KBM-7 (cell line): ENCODE data around the gene DKC1.

Experiments used
- DNase-seq: peaks from one replicate; pipeline ENCODE4 v3.0.0-alpha.2; 2015
- in situ Hi-C: fragments of 300-500 bp; cut with MboI; formaldehyde crosslinking; loops from 2 replicates; pipeline ENCODE4 v1.14.3; 2020; ENCODE audit warnings: low sequenced_read_pairs, low pct_unique_long_range_greater_than_20kb, mixed read lengths

DKC1 gene

DNA sequence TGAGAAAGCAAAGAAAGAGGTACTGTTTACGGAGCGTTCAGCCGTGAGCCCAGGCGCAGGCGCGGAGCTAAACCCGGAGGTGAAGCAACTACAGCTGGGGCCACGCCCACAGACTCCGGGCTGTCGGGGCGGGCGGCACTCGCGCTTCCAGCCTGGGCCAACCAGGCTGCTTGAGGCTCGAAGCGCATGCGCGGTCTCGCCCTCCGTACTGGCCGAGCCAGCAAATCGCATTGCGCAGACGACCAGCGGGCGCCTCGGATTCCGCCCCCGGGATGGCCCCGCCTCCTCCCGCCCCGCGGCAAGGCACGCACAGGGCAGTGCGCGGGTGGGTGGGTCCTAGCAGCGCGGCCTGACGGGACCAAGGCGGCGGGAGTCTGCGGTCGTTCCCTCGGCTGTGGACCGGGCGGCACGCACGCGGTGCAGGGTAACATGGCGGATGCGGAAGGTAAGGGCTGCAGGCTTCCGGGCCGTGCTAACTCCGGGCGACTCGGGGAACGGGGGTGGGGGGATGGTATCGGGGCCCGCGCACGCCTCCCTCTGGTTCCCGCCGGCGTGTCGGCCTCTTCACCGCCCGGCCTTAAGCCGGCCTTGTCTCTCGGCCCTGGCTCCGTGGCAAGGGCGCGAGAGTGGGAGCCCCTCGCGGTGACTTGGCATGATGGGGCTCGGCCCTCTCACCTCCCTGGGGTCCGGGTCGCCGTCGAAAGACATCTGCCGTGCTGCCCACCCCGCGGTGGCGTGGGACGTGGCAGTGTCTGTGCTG lies at the start of gene DKC1:
TSS of gene DKC1 (plus strand) at position 328 of the 760 bp plus-strand sequence. CDS start at position 430, 102 bp downstream.
- in situ Hi-C loops = no loop called here
- peak; percentile 99 for DNase-seq

DNA sequence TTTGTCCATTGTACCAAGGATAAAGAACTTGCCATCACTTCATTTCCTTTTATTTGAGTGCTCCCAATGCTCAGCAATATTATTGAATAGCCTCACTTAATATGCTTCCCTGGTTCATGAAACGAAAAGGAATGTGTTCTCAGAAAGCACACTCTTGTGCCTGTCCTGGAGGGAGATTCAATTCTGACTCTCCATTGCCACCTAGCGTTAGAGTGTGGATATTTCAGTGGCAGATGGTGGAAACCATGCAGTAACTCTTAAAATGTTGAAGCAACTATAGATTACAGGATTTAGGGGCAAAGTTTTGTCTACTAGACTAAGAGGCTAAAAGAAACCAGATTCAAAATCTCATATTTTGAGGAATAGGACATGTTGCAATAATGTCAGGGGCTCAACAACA lies 47.7 kb upstream of the DKC1 start:
- in situ Hi-C loops = no loop called here
- DNase-seq = peak; percentile 80

DNA sequence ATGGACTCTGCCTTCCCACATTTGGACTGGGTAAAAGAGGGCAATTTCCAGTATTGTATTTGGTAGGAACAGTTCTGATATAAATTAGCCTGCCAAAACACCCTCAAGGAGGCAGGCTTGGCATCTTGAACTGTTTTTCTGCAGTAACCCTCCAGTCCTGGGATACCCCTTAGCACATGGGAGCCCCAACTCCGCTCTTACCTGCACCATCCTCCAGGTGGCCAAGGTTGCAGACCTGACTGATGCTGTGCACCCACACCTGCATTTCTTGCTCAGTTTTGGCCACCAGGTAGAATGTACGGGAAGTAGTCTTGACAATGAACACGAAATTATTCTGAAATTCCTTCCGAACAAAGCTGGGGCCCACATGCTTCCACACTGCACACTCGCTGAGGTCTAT lies 46.8 kb upstream of the DKC1 start:
- in situ Hi-C loops = no loop called here
- DNase-seq = no peak

DNA sequence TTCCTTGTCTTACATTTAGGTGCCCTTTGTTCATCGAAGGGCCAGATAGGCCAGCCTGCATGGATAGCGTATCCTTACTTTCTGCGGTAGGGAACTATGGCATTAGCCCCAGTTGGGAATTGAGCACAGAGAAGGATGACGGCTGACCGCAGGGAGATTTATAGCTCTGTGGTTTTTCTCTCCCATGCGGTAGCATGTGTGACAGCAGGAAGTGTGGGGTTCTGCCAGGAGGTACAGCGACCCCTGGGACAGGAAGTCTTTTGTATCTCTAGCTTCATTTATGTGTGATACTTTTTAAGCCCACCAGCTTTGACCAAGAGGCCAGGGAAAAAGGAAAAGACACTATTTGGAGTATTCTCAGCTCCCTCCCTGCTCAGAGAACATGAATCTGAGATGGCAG lies 44.8 kb upstream of the DKC1 start:
- peak; percentile 95 for DNase-seq
- in situ Hi-C loops = no loop called here

DNA sequence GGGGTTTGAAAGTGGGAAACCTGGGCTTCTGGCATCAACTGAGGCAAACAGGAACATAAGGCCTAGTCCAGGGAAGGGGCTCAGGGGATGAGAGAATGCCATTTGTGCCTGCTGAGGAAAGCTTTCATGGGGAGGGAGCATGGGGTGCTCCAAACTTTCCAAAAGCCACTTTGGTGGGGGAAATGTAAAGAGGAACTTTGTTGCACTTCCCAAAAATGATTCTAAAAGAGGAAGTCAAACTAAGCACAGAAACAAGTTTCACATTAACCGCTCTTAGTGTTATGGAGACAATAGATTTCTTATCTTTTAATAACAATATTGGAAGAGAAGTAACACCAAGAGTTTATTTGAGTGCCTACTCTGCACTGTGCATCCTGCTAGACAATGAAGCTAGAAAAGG lies 44.0 kb upstream of the DKC1 start:
- peak; percentile 86 for DNase-seq
- in situ Hi-C loops = no loop called here

DNA sequence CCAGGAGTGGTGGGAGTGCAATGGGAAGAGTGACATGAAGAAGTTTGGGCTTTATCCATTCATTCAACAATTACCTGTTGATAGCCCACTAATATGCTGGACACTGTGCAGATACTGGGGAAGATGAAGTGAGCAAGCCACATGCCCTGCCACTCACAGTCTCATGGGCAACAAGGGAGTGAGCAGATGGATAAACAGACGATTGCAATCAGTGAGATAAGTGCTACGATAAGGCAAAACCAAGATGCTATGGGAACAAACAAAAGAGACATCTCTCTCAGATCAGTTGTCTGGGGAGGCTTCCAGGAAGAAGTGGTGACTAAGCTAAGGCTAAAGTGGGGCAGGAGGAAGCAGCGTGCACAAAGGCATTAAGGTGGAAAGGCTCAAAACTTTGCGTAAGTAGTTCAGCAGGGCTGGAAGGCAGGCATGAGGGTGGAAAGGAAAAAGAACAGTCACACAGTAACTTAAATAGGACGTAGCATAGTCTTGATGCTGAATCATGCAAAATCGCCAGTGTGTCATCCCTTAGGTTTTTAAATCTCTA lies 43.5 kb upstream of the DKC1 start:
- in situ Hi-C loops = no loop called here
- DNase-seq = peak; percentile 83

DNA sequence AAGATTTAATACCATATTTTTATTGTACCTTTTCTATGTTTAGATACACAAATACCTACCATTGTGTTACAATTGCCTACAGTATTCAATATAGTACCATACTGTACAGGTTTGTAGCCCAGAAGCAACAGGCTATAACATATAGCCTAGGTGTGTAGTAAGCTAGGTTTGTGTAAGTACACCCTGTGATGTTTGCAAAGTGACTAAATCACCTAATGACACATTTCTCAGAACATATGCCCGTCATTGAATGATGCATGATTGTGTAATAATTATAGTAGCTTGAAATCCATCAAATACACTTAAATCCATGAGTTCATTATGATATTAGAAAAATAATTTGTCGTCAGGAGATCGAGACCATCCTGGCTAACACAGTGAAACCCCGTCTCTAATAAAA lies 42.6 kb upstream of the DKC1 start:
- DNase-seq = no peak
- in situ Hi-C loops = no loop called here

DNA sequence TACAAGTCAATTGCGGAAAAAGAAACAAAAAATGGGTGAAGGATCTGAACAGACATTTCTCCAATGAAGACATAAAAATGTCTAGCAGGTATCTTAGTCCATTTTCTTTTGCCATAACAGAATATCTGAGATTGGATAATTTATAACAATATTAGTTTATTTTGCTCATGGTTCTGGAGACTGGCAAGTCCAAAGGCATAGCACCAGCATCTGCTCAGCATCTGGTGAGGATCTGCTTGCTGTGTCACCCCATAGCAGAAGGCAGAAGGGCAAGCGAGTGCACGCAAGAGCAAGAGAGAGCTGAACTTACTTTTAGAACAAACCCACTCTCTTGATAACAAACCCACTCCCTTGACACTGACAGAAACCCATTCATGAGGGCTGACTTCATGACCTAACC lies 41.5 kb upstream of the DKC1 start:
- in situ Hi-C loops = no loop called here
- DNase-seq = no peak

DNA sequence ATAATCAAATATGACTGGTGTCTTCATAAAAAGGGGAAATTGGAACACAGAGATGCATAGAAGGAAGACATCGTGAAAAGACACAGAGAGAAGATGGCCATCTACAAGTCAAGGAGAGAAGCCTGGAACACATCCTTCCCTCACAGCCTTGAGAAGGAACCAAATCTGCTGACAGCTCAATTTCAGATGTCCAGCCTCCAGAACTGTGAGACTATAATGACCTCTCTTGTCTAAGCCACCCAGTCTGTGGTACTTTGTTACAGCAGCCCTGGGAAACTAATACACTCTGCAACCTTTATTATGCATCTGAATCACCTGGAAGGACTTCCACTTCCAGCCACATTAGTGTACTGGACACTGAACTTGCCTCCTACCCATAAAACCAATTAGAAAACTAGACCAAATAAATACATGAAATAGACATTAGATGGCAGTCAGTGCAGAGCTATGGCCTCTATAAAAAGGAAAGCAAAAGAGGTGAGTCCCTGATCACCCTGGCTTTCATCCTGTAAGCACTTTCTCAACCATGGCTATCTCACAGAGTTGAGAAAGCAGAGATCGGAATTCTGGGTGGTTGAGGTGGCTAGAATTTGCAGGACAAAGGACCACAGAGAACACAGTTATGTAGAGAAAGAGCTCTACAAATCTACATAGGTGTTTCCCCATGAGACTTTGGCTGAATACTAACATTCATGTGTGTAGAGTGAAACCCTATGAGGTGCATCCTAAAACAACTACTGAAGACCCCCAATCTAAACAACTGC lies 37.5 kb upstream of the DKC1 start:
- DNase-seq = no peak
- in situ Hi-C loops = no loop called here

DNA sequence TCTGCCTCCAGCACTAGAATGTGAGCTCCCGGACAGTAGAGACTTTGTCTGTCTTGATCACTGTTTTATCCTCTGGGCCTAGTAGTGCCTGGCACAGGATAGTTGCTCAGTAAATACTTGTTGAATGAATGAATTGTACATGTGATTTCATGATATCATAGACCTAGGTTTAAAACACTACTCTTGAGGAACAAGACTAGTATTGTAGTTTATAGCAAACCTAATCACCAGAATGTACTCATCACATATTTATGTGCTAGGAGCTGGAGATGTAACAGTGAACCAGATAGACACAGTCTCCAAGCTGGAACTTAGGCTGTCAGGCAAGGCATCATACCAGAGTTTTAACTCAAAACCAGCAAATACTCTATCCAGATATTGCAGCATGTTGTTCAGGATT lies 35.2 kb upstream of the DKC1 start:
- in situ Hi-C loops = no loop called here
- DNase-seq = no peak

DNA sequence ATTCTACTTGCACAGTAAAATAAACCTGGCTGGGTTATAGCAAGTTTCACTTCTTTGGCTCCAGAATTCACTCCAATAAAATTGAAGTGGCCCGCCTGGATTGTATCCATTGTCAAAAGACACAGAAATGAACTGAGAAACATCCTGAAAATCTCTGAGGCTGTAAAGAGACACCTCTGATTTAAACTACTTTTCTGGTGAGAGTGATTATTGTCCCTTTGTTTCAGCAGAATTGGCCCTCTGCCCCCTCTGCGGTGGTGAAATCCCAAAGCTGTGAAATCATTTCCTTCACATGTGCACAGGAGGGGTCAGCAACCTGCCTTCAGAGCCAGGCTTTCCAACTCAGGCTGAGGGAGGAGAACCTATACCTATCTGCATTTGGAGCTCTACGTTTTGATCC lies 34.8 kb upstream of the DKC1 start:
- in situ Hi-C loops = no loop called here
- peak; percentile 35 for DNase-seq

DNA sequence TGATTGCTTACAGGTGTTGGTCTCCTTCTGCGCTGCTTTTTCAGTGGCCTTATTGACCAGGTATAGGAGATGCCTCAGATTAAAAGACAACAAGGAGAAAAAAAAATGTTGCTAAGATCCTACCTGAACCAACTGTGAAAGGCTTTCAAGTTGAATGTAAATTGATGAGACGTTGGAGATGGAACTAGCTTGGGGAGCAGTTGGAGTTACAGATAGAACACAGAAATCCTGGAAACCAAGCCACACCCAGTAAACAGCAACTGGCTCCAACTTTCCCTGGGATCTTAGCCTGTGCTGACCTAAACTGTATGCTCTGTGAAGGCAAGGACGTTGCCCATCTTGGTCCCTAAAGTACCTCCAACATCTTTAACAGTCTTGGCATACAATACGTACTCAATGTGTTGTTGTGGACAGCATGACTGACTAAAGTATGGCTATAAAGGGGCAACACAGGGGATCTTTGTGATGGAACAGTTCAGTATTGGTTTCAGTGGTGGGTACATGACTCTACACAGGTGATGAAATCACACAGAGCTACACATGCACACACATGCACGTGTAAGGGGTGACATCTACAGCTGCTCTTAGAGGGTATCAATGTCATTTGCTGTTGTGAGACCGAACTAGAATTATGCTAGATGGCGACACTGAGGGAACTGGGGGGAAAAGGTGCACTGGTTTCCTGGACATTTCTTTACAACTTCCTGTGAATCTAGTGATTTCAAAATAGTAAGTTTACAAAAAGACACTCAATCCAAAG lies 34.1 kb upstream of the DKC1 start:
- in situ Hi-C loops = no loop called here
- DNase-seq = no peak

DNA sequence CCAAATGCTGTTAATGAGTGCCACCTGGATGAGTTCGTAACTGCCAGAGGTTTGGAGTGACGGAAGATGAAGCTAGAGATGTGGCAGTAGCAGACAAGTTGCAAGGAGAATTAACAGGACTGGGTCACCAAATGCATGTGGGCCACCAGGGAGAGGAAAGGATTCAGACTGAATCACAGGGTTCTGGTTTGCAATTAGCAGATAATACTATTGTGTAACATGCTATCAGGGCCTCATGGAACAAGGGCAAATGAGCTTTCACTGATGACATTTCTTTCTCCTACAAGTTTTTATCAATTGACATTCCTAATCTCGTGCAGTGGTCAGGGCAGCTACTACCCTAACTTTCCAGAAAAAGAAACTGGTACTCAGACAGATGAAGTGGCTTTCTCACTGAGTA lies 33.2 kb upstream of the DKC1 start:
- no peak for DNase-seq
- in situ Hi-C loops = no loop called here

DNA sequence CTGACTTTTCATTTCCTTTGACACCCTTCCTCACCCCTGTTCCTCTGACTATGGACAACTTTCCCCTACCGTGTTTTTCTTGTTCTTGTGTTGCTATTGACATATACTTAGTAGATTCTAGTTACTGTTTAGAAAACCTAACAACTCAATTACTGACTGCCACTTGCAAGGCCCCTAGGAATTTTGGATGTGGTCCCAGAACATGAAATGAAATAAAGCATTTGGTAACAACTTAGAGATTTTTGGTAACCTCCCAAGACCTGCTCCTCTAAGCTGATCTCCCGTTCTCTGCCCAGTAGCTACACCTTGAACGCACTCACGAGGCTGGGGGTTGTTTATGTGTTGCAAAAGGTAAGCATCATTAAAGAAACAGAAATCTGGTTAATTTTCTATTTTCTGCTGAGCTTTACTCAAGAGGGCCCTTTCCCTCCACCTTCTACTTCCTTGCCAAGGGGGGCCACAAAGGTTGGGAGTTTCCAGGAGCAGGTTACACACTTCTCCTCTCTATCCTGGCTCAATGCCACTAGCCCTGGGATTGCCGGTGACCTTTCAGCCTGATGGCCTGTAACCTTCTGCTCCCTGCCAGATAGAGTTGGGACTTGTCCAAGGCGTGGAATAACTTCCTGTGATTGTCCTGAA lies 32.3 kb upstream of the DKC1 start:
- DNase-seq = no peak
- in situ Hi-C loops = no loop called here

DNA sequence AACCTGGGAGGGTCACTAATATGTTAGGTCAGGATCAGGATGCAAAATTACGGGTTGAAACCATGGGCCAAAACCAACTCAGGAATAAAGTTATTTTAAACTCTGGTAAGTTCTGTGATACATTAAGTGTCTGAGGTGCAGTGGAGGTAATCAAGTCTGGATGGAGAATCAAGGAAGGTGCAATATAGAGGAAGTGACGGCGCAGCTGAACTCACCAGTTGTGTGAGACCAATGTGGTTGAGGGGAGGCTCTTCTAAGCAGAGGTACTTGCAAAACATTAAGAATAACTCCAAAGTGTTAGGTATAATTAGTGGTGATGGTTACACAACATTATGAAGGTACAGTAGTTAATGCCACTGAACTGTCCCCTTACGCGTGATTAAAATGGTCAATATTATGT lies 31.5 kb upstream of the DKC1 start:
- in situ Hi-C loops = no loop called here

DNA sequence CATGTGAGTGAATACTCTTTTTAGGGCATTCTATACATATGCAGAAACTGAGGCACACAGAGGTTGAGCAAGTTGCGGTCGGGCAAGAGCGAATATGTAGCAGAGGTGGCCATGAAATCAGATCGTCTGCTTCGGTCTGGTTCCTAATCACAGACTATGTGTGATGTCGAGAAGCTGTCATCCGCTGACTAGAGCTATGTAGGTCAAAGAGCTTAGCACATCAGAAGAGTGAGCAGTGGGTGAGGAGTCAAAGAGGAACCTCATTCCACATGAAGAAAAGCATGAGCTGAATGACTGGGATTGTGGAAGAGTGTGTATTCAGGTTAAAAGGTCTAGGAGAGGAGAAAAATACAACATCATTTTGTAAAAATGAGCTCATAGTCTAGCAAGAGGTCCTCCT lies 30.8 kb upstream of the DKC1 start:
- in situ Hi-C loops = no loop called here
- no peak for DNase-seq

More for the DNA sequence above, 31.5 kb upstream of the DKC1 start:
- peak; percentile 42 for DNase-seq

DNA sequence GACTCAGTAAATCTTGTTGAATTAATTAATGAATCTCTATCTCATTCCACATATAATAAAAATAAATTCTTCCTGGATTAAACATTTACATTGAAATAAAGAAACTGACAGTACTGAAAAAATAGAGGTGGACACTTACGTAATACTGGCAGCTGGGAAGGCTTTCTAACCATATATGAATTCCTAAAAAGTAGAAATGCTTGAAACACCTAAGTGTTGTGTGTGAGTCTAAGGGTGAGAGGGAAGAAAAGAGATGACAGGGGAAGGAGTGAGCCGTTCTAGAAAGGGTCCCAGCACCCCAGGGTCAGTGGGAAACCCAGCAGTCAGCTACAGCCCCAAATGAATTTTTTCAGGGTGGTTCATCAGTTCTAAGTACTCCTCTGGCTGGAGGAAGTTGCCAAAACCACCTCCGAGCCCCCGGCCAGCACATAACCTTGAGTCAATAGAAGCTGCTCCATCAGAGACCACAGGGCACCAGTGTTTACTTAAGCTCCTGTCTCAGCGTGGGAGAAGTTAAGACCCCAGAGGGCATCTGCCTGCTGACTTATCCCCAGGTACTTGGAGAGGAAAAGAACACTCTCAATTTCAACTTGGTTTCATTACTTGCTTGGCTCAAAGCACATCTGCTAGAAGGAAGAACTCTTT lies 30.1 kb upstream of the DKC1 start:
- peak; percentile 67 for DNase-seq

DNA sequence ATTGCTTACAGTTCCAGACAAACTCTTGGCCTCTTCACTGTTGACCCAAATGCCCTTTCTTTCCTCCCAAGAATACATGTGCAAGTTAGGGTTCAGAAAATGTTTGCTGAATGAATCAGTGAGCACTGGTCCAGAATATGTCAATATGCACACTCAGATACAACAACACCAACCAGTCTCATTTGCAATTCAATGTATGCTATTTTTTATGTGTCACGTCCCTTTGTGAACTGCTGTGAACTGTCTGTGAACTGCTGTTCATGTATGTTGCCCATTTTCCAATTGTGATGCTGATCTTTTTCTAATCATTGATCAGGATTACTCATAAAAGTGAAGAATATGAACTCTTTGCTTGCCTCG lies 29.6 kb upstream of the DKC1 start:
- no peak for DNase-seq
- in situ Hi-C loops = no loop called here

More for the DNA sequence above, 30.1 kb upstream of the DKC1 start:
- in situ Hi-C loops = no loop called here
